Measurements from ENCODE around the gene TRIM33. TPM values are rescaled to one million over a fixed set of nuclear protein-coding genes. Genes with fewer than 3 reads are reported as not detected.

The TRIM33 gene
- polyA plus RNA-seq, 1 of the 3 experiments (the other 2 are of a cell fraction), result 6.3 TPM

DNA sequence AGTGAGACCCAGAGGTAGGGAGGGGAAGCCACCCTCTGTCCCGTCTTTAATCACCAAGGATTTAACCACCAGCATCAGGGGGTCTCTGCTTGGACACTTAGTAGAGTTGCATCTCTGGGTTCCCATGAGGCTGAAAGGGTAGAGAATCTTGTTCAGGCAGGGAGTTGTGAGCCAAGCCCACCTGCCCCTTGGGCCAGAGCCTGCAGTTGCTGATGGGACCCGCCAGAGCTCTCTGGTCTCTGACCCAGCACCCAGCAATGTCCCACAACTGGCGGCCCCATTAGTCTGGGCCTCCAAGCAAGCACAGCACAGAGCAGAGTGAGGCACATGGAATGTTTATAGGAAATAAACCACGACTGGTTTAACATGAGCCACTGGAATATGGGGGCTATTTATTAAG, 166.3 kb downstream of the TRIM33 start:
- H3K36me3 ChIP-seq (replicated peaks in 1 of 2; ENCODE audit: control insufficient read depth in 1 of 2, insufficient read depth in 2 of 2, low read length in 1 of 2), result no peaks in the 10 kb centered on the region
- no peaks in the 10 kb centered on the region for H3K9me3 ChIP-seq
- no peaks in the 10 kb centered on the region for H3K79me2 ChIP-seq (ENCODE audit: insufficient read depth)
- H3K9me2 ChIP-seq, result no peaks in the 10 kb centered on the region
- H3F3A ChIP-seq (replicated peaks; ENCODE audit: insufficient read depth), result no peaks in the 10 kb centered on the region
- POLR2A ChIA-PET, result no interaction called here
- no peak overlapping the region for H3K9ac ChIP-seq
- H3K27me3 ChIP-seq (ENCODE audit: insufficient read depth), result peaks cover 5% of the 10 kb centered on the region; the same call in 1 of the 2 replicates
- H3K27ac ChIP-seq (ENCODE audit: low read depth in 2 of 2, low read length in 1 of 2), result no peak overlapping the region
- no peaks in the 10 kb centered on the region for H4K20me1 ChIP-seq (ENCODE audit: insufficient read depth)
- H3K4me2 ChIP-seq, result no peak overlapping the region
- WGBS (ENCODE audit: low lambda C conversion rate), result 63% methylated on average over 3 of the region's 4 CpGs
- no peak overlapping the region for H2AFZ ChIP-seq (ENCODE audit: low read depth)
- CTCF ChIA-PET, result interaction anchor here (1.0 to 3.3 kb wide), 7 partner anchors 9 to 329 kb away, joined by 3 to 29 read pairs (median 8); partner anchors contain the start of gene DENND2C
- no peak for TF ChIP-seq CHD2 (IDR thresholded peaks at IDR 0.05; ENCODE audit: low read length, partially characterized antibody)
- TF ChIP-seq FOXJ3 (CRISPR knock-in tag; IDR thresholded peaks at IDR 0.05), result no peak
- TF ChIP-seq GABPA (IDR thresholded peaks at IDR 0.05; ENCODE audit: low read depth), result no peak
- no peak for TF ChIP-seq RAD21 (IDR thresholded peaks at IDR 0.05; ENCODE audit: low read length)
- TF ChIP-seq, protein P1, sequence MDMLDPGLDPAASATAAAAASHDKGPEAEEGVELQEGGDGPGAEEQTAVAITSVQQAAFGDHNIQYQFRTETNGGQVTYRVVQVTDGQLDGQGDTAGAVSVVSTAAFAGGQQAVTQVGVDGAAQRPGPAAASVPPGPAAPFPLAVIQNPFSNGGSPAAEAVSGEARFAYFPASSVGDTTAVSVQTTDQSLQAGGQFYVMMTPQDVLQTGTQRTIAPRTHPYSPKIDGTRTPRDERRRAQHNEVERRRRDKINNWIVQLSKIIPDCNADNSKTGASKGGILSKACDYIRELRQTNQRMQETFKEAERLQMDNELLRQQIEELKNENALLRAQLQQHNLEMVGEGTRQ (IDR thresholded peaks at IDR 0.05; ENCODE audit: borderline replicate concordance, low read depth, low read length), result no peak
- TF ChIP-seq SMC3 (IDR thresholded peaks at IDR 0.05; ENCODE audit: low read depth, low read length), result no peak
- no peak for TF ChIP-seq TEAD4 (IDR thresholded peaks at IDR 0.05; ENCODE audit: borderline replicate concordance, insufficient read depth)
- TF ChIP-seq, protein P2, sequence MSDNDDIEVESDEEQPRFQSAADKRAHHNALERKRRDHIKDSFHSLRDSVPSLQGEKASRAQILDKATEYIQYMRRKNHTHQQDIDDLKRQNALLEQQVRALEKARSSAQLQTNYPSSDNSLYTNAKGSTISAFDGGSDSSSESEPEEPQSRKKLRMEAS (IDR thresholded peaks at IDR 0.05; ENCODE audit: low read depth), result no peak
- H3K4me3 ChIP-seq (ENCODE audit: low read depth in 2 of 2, low read length in 1 of 2), result no peak overlapping the region
- DNase-seq, result no peak
- H3K4me1 ChIP-seq (ENCODE audit: control insufficient read depth in 1 of 2, insufficient read depth in 2 of 2, low read depth in 1 of 2, low read length in 1 of 2), result peaks cover 0 to 7% of the 10 kb centered on the region in 2 experiments; a peak in 1 of 4 replicates

Small RNAs within 50 kb of the gene (small RNA-seq; reads per million reads assigned to genes)
- gene RF00019, result 0 reads per million in 7 experiments

Other genes starting within 250 kb of the TRIM33 start
- 16.1 and 19.6 TPM in 2 replicates for gene BCAS2, start 70.4 kb upstream of the TRIM33 start, polyA plus RNA-seq (2012; rRNA removed)
- gene DENND2C, start 158.8 kb upstream of the TRIM33 start, polyA plus RNA-seq (2012; rRNA removed), result 0.02 and 0.03 TPM in 2 replicates
- not detected in 2 replicates for gene AMPD1, start 184.3 kb upstream of the TRIM33 start, polyA plus RNA-seq (2012; rRNA removed)
- gene NRAS, start 205.6 kb upstream of the TRIM33 start, polyA plus RNA-seq (2012; rRNA removed), result 15.9 and 23.3 TPM in 2 replicates
- 151 and 249 TPM in 2 replicates for gene CSDE1, start 246.8 kb upstream of the TRIM33 start, polyA plus RNA-seq (2012; rRNA removed)